Activated CD8-positive, alpha-beta T cell treated with anti-CD3 and anti-CD28 coated beads for 36 hours (primary cell): Measurements from ENCODE around the gene LRBA. TPM values are rescaled to one million over a fixed set of nuclear protein-coding genes. Genes with fewer than 3 reads are reported as not detected.

ENCODE experiments used
- ATAC-seq: fragments of 200-7000 bp; cut with Tn5 transposase; one replicate; pipeline ENCODE4 v1.10.0; 2021; ENCODE audit warnings: mild to moderate bottlenecking, moderate library complexity
- CTCF ChIA-PET: fragments of 350-600 bp; sonication (Branson Sonifier 250); formaldehyde crosslinking; loops from one replicate; lab custom pipeline; 2021; ENCODE audit warnings: antibody characterized with exemption; lab: Charles Lee
- POLR2A ChIA-PET: fragments of 350-600 bp; sonication (Branson Sonifier 250); formaldehyde crosslinking; loops from one replicate; lab custom pipeline; 2021; ENCODE audit warnings: antibody characterized with exemption; lab: Charles Lee
- DNase-seq: peaks from one replicate; pipeline ENCODE4 v3.0.0-alpha.2; 2020
- H3K27ac Mint-ChIP-seq: one replicate; pipeline ENCODE4 v1.8.0; 2021; ENCODE audit warnings: mild to moderate bottlenecking, mixed read lengths
- H3K27me3 Mint-ChIP-seq: one replicate; pipeline ENCODE4 v1.8.0; 2021; ENCODE audit warnings: mixed read lengths
- H3K36me3 Mint-ChIP-seq: one replicate; pipeline ENCODE4 v1.8.0; 2021; ENCODE audit warnings: low read depth, mixed read lengths
- H3K4me1 Mint-ChIP-seq: one replicate; pipeline ENCODE4 v1.8.0; 2021; ENCODE audit warnings: low read depth, mixed read lengths
- H3K4me3 Mint-ChIP-seq: one replicate; pipeline ENCODE4 v1.8.0; 2021; ENCODE audit warnings: mild to moderate bottlenecking, moderate library complexity, mixed read lengths
- H3K9me3 Mint-ChIP-seq: one replicate; pipeline ENCODE4 v1.8.0; 2021; ENCODE audit warnings: mixed read lengths
- intact Hi-C: fragments of 100-400 bp; cut with micrococcal nuclease; formaldehyde crosslinking; loops from one replicate; pipeline ENCODE4 v1.10.0; 2022
- total RNA-seq, 2 experiments: library from RNA; stranded (reverse); gene quantifications; one replicate each; pipeline ENCODE4 v1.2.3, GENCODE V29; 2021
- TF ChIP-seq, protein P1 (sequence below): fragments of 200-600 bp; IDR thresholded peaks from one replicate; pipeline ENCODE4 v1.8.0; 2022; ENCODE audit warnings: antibody characterized with exemption, mild to moderate bottlenecking

The LRBA gene
- total RNA-seq, 2 experiments from 2014 or later: 48.1 to 52.5 TPM

DNA sequence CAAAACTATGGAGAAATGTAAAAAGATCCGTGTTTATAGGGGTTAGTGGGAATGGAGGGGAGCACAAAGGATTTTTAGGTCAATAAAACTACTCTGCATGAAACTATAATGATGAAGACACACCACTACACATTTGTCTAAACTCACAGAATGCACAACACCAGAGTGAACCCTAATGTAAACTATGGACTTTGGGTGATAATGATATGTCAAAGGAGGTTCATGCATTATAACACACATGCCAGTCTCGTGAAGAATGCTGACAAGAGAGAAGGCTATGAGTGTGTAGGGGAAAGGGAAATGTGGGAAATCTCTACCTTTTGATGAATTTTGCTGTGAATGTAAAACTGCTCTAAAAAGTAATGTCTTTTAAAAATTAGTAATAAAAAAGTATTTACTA is 249.9 kb downstream of the LRBA start:
- peaks cover 13% of the 10 kb centered on the region for H3K4me1 Mint-ChIP-seq
- POLR2A ChIA-PET: no interaction called here
- CTCF ChIA-PET: interaction anchor here (0.6 kb wide), 1 partner anchor 11 kb away, joined by 3 read pairs; no protein-coding TSS in a partner anchor
- H3K4me3 Mint-ChIP-seq: no peak overlapping the region
- H3K27me3 Mint-ChIP-seq: no peaks in the 10 kb centered on the region
- H3K9me3 Mint-ChIP-seq: no peaks in the 10 kb centered on the region
- intact Hi-C loops: no loop called here
- no peak for ATAC-seq
- DNase-seq: no peak
- no peak overlapping the region for H3K27ac Mint-ChIP-seq
- H3K36me3 Mint-ChIP-seq: peaks cover 21% of the 10 kb centered on the region
- TF ChIP-seq, protein P1, sequence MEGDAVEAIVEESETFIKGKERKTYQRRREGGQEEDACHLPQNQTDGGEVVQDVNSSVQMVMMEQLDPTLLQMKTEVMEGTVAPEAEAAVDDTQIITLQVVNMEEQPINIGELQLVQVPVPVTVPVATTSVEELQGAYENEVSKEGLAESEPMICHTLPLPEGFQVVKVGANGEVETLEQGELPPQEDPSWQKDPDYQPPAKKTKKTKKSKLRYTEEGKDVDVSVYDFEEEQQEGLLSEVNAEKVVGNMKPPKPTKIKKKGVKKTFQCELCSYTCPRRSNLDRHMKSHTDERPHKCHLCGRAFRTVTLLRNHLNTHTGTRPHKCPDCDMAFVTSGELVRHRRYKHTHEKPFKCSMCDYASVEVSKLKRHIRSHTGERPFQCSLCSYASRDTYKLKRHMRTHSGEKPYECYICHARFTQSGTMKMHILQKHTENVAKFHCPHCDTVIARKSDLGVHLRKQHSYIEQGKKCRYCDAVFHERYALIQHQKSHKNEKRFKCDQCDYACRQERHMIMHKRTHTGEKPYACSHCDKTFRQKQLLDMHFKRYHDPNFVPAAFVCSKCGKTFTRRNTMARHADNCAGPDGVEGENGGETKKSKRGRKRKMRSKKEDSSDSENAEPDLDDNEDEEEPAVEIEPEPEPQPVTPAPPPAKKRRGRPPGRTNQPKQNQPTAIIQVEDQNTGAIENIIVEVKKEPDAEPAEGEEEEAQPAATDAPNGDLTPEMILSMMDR: no peak

DNA sequence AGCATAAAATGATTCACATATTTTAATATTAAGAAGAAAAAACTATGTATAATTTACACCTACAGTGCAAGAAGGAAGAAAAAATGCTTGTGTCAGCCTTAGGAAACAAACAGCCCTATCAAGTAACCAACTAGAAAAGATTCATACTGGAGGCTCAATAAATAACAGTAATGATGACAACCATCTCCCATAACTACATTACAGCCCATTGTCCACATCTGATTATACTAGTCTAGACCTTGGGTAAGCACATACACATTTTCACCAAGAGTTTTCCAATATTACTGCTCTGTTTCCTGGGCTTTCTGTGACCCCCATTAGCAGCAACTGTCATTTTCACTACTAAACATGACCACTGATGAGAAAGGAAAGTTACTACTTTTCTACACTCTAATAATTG is 263.4 kb downstream of the LRBA start:
- ATAC-seq: no peak
- TF ChIP-seq, protein P1: no peak
- H3K36me3 Mint-ChIP-seq: peaks cover 11% of the 10 kb centered on the region
- POLR2A ChIA-PET: no interaction called here
- intact Hi-C loops: no loop called here
- no peak for DNase-seq
- no peaks in the 10 kb centered on the region for H3K27me3 Mint-ChIP-seq
- no peak overlapping the region for H3K4me3 Mint-ChIP-seq
- CTCF ChIA-PET: no interaction called here
- H3K27ac Mint-ChIP-seq: no peak overlapping the region
- H3K9me3 Mint-ChIP-seq: no peaks in the 10 kb centered on the region
- H3K4me1 Mint-ChIP-seq: peaks cover 2% of the 10 kb centered on the region

DNA sequence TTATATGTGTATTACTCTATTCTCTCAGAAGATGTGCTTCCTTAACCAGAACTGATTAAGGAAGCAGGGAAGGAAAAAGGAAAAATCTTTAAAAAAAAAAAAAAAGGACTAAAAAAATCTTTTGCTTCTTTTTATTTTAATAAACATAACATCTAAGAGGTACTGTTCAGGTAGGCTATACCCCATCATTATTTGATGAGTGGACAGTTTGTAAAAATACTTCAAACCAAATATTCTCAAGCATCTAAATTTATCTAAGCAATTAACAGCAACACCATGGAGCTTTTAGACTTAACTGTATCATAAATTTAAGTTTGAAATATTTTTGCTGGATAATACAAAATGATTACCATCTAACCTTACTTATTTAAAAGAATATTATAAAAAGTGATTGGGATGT is 264.3 kb downstream of the LRBA start:
- H3K4me3 Mint-ChIP-seq: no peak overlapping the region
- no peak overlapping the region for H3K27ac Mint-ChIP-seq
- TF ChIP-seq, protein P1: no peak
- CTCF ChIA-PET: no interaction called here
- H3K36me3 Mint-ChIP-seq: peaks cover 13% of the 10 kb centered on the region
- H3K9me3 Mint-ChIP-seq: no peaks in the 10 kb centered on the region
- intact Hi-C loops: no loop called here
- ATAC-seq: no peak
- no peaks in the 10 kb centered on the region for H3K27me3 Mint-ChIP-seq
- DNase-seq: no peak
- POLR2A ChIA-PET: no interaction called here
- H3K4me1 Mint-ChIP-seq: peaks cover 2% of the 10 kb centered on the region

DNA sequence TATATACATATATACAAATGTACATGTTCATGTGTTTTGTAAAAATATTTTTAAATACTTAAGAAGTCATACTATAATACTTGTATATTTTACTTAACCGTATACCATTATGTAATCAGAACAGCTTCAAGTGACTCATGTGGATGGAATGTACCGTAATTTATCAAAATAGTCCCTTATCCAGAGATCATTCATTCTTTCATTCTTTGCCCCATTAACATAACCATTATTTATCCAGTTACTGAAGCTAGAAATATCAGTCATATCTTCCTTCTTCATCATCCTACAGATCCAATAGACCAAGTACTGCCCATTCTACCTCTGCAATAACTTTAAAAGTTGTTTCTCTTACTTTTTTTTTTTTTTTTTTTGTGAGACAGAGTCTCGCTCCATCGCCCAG is 268.9 kb downstream of the LRBA start:
- no peak for DNase-seq
- intact Hi-C loops: no loop called here
- TF ChIP-seq, protein P1: no peak
- ATAC-seq: no peak
- Mint-ChIP-seq H3K4me1 (no peaks in the 10 kb centered on the region), H3K9me3 (no peaks in the 10 kb centered on the region), H3K4me3 (no peak overlapping the region), H3K27ac (no peak overlapping the region), H3K27me3 (no peaks in the 10 kb centered on the region), H3K36me3 (peaks cover 17% of the 10 kb centered on the region)
- ChIA-PET POLR2A (no interaction called here), CTCF (no interaction called here)

DNA sequence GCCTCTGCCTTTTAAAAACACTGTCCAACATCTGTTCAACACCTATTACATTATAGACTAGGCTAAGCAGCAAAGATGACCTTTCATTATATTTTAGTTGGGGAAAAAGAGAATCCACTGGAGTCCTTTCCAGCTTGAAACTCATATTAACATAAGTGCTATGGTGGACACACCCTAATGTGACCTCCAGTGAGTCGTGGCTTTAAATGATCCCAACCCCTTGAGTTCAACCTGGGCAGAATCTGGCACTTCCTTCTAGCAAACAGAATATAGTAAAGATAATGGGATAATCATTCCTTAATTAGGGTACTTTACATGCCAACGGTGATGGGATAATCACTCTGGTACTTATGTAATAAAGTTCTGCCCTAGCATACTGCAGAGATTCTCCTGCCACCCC is 270.5 kb downstream of the LRBA start:
- no peak for ATAC-seq
- Mint-ChIP-seq H3K27me3 (no peaks in the 10 kb centered on the region), H3K27ac (peak overlapping the region; percentile 7), H3K9me3 (no peaks in the 10 kb centered on the region), H3K36me3 (peaks cover 17% of the 10 kb centered on the region), H3K4me1 (no peaks in the 10 kb centered on the region), H3K4me3 (no peak overlapping the region)
- DNase-seq: no peak
- CTCF ChIA-PET: no interaction called here
- TF ChIP-seq, protein P1: no peak
- intact Hi-C loops: no loop called here
- POLR2A ChIA-PET: no interaction called here
